T-helper 17 cell (primary cell): Measurements from ENCODE around the gene DIRAS3. TPM values are rescaled to one million over a fixed set of nuclear protein-coding genes. Genes with fewer than 3 reads are reported as not detected.
"Not testable (repeated sequence)": the region's sequence is repeated elsewhere in the genome, so short reads cannot be mapped to it uniquely, and the experiment has no call there.

Experiments
- ATAC-seq: fragments of 150-1000 bp; cut with Tn5 transposase; 2 replicates; pipeline ENCODE4 v1.10.0; 2021; ENCODE audit warnings: mild to moderate bottlenecking, moderate library complexity
- DNase-seq, 3 donors: peaks; one replicate each; pipeline versions ENCODE4 v3.0.0 to v3.0.0-alpha.2; 2020 to 2021
- H3K9me3 ChIP-seq: one replicate; pipeline ENCODE4 v1.7.0; 2013; ENCODE audit warnings: low read length, mild to moderate bottlenecking; ENCODE audit not compliant: control insufficient read depth, poor library complexity, severe bottlenecking
- H3K27ac Mint-ChIP-seq: one replicate; pipeline ENCODE4 v1.8.0; 2022; ENCODE audit warnings: mild to moderate bottlenecking, moderate library complexity, mixed read lengths
- H3K27me3 Mint-ChIP-seq: one replicate; pipeline ENCODE4 v1.8.0; 2022; ENCODE audit warnings: mixed read lengths
- H3K36me3 Mint-ChIP-seq: one replicate; pipeline ENCODE4 v1.8.0; 2022; ENCODE audit warnings: low read depth, mixed read lengths
- H3K4me1 Mint-ChIP-seq: one replicate; pipeline ENCODE4 v1.8.0; 2022; ENCODE audit warnings: mild to moderate bottlenecking, mixed read lengths
- H3K4me3 Mint-ChIP-seq: one replicate; pipeline ENCODE4 v1.8.0; 2022; ENCODE audit warnings: mild to moderate bottlenecking, moderate library complexity, mixed read lengths
- total RNA-seq, 4 donors: library from RNA in 2 of 4; stranded (reverse) in 2 of 4; gene quantifications; one replicate each; pipeline ENCODE4 v1.2.3 and lab custom pipeline; 2022 to 2026

The DIRAS3 gene
- total RNA-seq, 2 donors from 2014 or later = not detected

GRCh38 chr1:68011657-68012375, 38.6 kb downstream of the DIRAS3 start:
- H3K4me1 Mint-ChIP-seq = no peaks in the 10 kb centered on the region
- H3K27me3 Mint-ChIP-seq = peaks cover 4% of the 10 kb centered on the region
- no peaks in the 10 kb centered on the region for H3K9me3 ChIP-seq
- ATAC-seq = no peak
- H3K36me3 Mint-ChIP-seq = no peaks in the 10 kb centered on the region
- no peak for DNase-seq
- no peak overlapping the region for H3K27ac Mint-ChIP-seq
- no peak overlapping the region for H3K4me3 Mint-ChIP-seq

GRCh38 chr1:68010543-68010942, 39.9 kb downstream of the DIRAS3 start:
- Mint-ChIP-seq H3K4me3 (no peak overlapping the region), H3K27ac (no peak overlapping the region), H3K36me3 (no peaks in the 10 kb centered on the region), H3K27me3 (peaks cover 4% of the 10 kb centered on the region), H3K4me1 (no peaks in the 10 kb centered on the region)
- ATAC-seq = no peak
- H3K9me3 ChIP-seq = no peaks in the 10 kb centered on the region
- DNase-seq = no peak

- H3K27me3 Mint-ChIP-seq = peaks cover 4% of the 10 kb centered on the region
- H3K4me3 Mint-ChIP-seq = no peak overlapping the region
- no peak overlapping the region for H3K27ac Mint-ChIP-seq
- DNase-seq = no peak
- H3K4me1 Mint-ChIP-seq = no peaks in the 10 kb centered on the region
- no peak for ATAC-seq
- no peaks in the 10 kb centered on the region for H3K9me3 ChIP-seq
- no peaks in the 10 kb centered on the region for H3K36me3 Mint-ChIP-seq
Measured at GRCh38 chr1:68010090-68010489, 40.3 kb downstream of the DIRAS3 start.

- not testable (repeated sequence) for H3K4me3 Mint-ChIP-seq, DNase-seq, H3K27me3 Mint-ChIP-seq, H3K4me1 Mint-ChIP-seq, H3K36me3 Mint-ChIP-seq, H3K9me3 ChIP-seq, ATAC-seq, H3K27ac Mint-ChIP-seq
Measured at GRCh38 chr1:68003626-68004025, 46.8 kb downstream of the DIRAS3 start.

- H3K9me3 ChIP-seq = no peaks in the 10 kb centered on the region
- ATAC-seq (no peak), DNase-seq (no peak)
- no peak overlapping the region for H3K4me3 Mint-ChIP-seq
- H3K36me3 Mint-ChIP-seq = no peaks in the 10 kb centered on the region
- no peaks in the 10 kb centered on the region for H3K4me1 Mint-ChIP-seq
- no peak overlapping the region for H3K27ac Mint-ChIP-seq
- no peaks in the 10 kb centered on the region for H3K27me3 Mint-ChIP-seq
Measured at GRCh38 chr1:68000191-68000590, 50.2 kb downstream of the DIRAS3 start.

- H3K36me3 Mint-ChIP-seq = no peaks in the 10 kb centered on the region
- no peak overlapping the region for H3K4me3 Mint-ChIP-seq
- H3K27ac Mint-ChIP-seq = no peak overlapping the region
- H3K27me3 Mint-ChIP-seq = no peaks in the 10 kb centered on the region
- no peaks in the 10 kb centered on the region for H3K9me3 ChIP-seq
- DNase-seq (no peak), ATAC-seq (no peak)
- H3K4me1 Mint-ChIP-seq = no peaks in the 10 kb centered on the region
Measured at GRCh38 chr1:67997746-67998145, 52.7 kb downstream of the DIRAS3 start.

Other genes with a start within 250 kb of the DIRAS3 start
- not detected for gene GNG12, start 217.2 kb downstream of the DIRAS3 start, total RNA-seq
- gene WLS, start 181.9 kb upstream of the DIRAS3 start, total RNA-seq = under 1 TPM in 1 of 2 donors, not detected in 1; 0.85 TPM